ENCODE results near the gene AGT. TPM values are rescaled to one million over a fixed set of nuclear protein-coding genes. Genes with fewer than 3 reads are reported as not detected.

The AGT gene
- total and polyA plus RNA-seq, 2 experiments from 2014 or later: 0.11 TPM; not detected in 1

GRCh38 chr1:230693221-230693620 lies 20.7 kb downstream of the AGT start:
- Histone ChIP-seq H4K20me1 (replicated peaks; ENCODE audit: insufficient read depth) (no peaks in the 10 kb centered on the region; the same call in 1 of the 2 replicates), H3K27ac (ENCODE audit: low read depth) (no peak overlapping the region), H3K4me1 (ENCODE audit: insufficient read depth) (no peaks in the 10 kb centered on the region), H3K9me2 (ENCODE audit: insufficient read depth) (no peaks in the 10 kb centered on the region), H3K4me2 (no peak overlapping the region), H3F3A (replicated peaks; ENCODE audit: low read depth) (no peaks in the 10 kb centered on the region), H2AFZ (no peak overlapping the region), H3K79me2 (replicated peaks; ENCODE audit: insufficient read depth) (no peaks in the 10 kb centered on the region), H3K36me3 (ENCODE audit: insufficient read depth) (peaks cover 33% of the 10 kb centered on the region), H3K4me3 (no peak overlapping the region), H3K27me3 (ENCODE audit: insufficient read depth) (no peaks in the 10 kb centered on the region)
- ATAC-seq: no peak
- TF ChIP-seq, protein P1, sequence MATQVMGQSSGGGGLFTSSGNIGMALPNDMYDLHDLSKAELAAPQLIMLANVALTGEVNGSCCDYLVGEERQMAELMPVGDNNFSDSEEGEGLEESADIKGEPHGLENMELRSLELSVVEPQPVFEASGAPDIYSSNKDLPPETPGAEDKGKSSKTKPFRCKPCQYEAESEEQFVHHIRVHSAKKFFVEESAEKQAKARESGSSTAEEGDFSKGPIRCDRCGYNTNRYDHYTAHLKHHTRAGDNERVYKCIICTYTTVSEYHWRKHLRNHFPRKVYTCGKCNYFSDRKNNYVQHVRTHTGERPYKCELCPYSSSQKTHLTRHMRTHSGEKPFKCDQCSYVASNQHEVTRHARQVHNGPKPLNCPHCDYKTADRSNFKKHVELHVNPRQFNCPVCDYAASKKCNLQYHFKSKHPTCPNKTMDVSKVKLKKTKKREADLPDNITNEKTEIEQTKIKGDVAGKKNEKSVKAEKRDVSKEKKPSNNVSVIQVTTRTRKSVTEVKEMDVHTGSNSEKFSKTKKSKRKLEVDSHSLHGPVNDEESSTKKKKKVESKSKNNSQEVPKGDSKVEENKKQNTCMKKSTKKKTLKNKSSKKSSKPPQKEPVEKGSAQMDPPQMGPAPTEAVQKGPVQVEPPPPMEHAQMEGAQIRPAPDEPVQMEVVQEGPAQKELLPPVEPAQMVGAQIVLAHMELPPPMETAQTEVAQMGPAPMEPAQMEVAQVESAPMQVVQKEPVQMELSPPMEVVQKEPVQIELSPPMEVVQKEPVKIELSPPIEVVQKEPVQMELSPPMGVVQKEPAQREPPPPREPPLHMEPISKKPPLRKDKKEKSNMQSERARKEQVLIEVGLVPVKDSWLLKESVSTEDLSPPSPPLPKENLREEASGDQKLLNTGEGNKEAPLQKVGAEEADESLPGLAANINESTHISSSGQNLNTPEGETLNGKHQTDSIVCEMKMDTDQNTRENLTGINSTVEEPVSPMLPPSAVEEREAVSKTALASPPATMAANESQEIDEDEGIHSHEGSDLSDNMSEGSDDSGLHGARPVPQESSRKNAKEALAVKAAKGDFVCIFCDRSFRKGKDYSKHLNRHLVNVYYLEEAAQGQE (IDR thresholded peaks at IDR 0.05; ENCODE audit: unreplicated experiment): no peak
- TF ChIP-seq NANOG (IDR thresholded peaks at IDR 0.05; ENCODE audit: borderline replicate concordance) (no peak), POLR2AphosphoS5 (IDR thresholded peaks at IDR 0.05; ENCODE audit: low read depth) (no peak), ZNF462 (CRISPR knock-in tag; IDR thresholded peaks at IDR 0.05) (no peak), ETS1 (IDR thresholded peaks at IDR 0.05) (no peak), CTCF (conservative IDR thresholded peaks at IDR 0.05; ENCODE audit: low read depth in 2 of 2) (no peak), STAT1 (IDR thresholded peaks at IDR 0.05; ENCODE audit: unreplicated experiment) (no peak), EZH2phosphoT487 (IDR thresholded peaks at IDR 0.05; ENCODE audit: unreplicated experiment) (no peak), EZH2 (IDR thresholded peaks at IDR 0.05; ENCODE audit: low read depth, unreplicated experiment) (no peak), JUNB (IDR thresholded peaks at IDR 0.05; ENCODE audit: unreplicated experiment) (no peak), CREB1 (CRISPR knock-in tag; IDR thresholded peaks at IDR 0.05; ENCODE audit: low read depth) (no peak), ZNF114 (CRISPR knock-in tag; IDR thresholded peaks at IDR 0.05) (no peak), ZNF331 (CRISPR knock-in tag; IDR thresholded peaks at IDR 0.05; ENCODE audit: low read depth) (no peak)
- DNase-seq (ENCODE audit: low spot score): no peak
- Mint-ChIP-seq H3K27ac (no peak overlapping the region), H3K9me3 (no peaks in the 10 kb centered on the region), H3K4me1 (peaks cover 7% of the 10 kb centered on the region), H3K4me3 (no peak overlapping the region), H3K36me3 (ENCODE audit: low read depth) (peaks cover 43% of the 10 kb centered on the region), H3K27me3 (ENCODE audit: insufficient read depth, low read depth, poor library complexity) (peaks cover 5% of the 10 kb centered on the region)
